H9 (cell line): ENCODE measurements around the gene VWA8. TPM values are rescaled to one million over a fixed set of nuclear protein-coding genes. Genes with fewer than 3 reads are reported as not detected.

Source experiments
- DNase-seq: peaks from one replicate; pipeline ENCODE4 v3.0.0-alpha.2; 2017
- H2AFZ ChIP-seq: one replicate; pipeline ENCODE4 v1.6.1; 2013; ENCODE audit warnings: mild to moderate bottlenecking, low read length, control low read depth, moderate library complexity
- H2AK5ac ChIP-seq: 2 replicates; pipeline ENCODE4 v1.6.1; 2013; ENCODE audit warnings: low read length, control low read depth, mixed read lengths; ENCODE audit not compliant: insufficient read length
- H2BK120ac ChIP-seq: one replicate; pipeline ENCODE4 v1.6.1; 2013; ENCODE audit warnings: low read depth, mild to moderate bottlenecking, low read length, control low read depth, inconsistent platforms; ENCODE audit not compliant: poor library complexity, severe bottlenecking
- H2BK12ac ChIP-seq: 2 replicates; pipeline ENCODE4 v1.6.1; 2013; ENCODE audit warnings: low read length, control low read depth, mixed read lengths, low read depth; ENCODE audit not compliant: insufficient read length
- H2BK15ac ChIP-seq: 2 replicates; pipeline ENCODE4 v1.6.1; 2013; ENCODE audit warnings: low read depth, low read length, control low read depth
- H2BK20ac ChIP-seq: one replicate; pipeline ENCODE4 v1.6.1; 2013; ENCODE audit warnings: low read depth, mild to moderate bottlenecking, low read length, control low read depth, inconsistent platforms; ENCODE audit not compliant: poor library complexity, severe bottlenecking
- H2BK5ac ChIP-seq: 2 replicates; pipeline ENCODE4 v1.6.1; 2013; ENCODE audit warnings: low read length, control low read depth, mixed read lengths; ENCODE audit not compliant: insufficient read length
- H3K14ac ChIP-seq: 2 replicates; pipeline ENCODE4 v1.6.1; 2013; ENCODE audit warnings: low read length, control low read depth; ENCODE audit not compliant: insufficient read depth
- H3K18ac ChIP-seq: 2 replicates; pipeline ENCODE4 v1.6.1; 2013; ENCODE audit warnings: low read depth, mild to moderate bottlenecking, mixed read lengths, low read length, control low read depth; ENCODE audit not compliant: insufficient read length
- H3K23ac ChIP-seq: 2 replicates; pipeline ENCODE4 v1.6.1; 2013; ENCODE audit warnings: low read length, control low read depth, mixed read lengths, low read depth; ENCODE audit not compliant: insufficient read length
- H3K23me2 ChIP-seq: 2 replicates; pipeline ENCODE4 v1.6.1; 2013; ENCODE audit warnings: low read depth, mild to moderate bottlenecking, mixed read lengths, low read length, control low read depth; ENCODE audit not compliant: insufficient read length, poor library complexity, severe bottlenecking
- H3K27ac ChIP-seq: 2 replicates; pipeline ENCODE4 v1.5.1; 2013; ENCODE audit warnings: low read length, control low read depth, mixed read lengths, low read depth; ENCODE audit not compliant: insufficient read length
- H3K27me3 ChIP-seq: 2 replicates; pipeline ENCODE4 v1.6.1; 2013; ENCODE audit warnings: low read length, control low read depth, inconsistent platforms; ENCODE audit not compliant: insufficient read depth
- H3K4ac ChIP-seq: 2 replicates; pipeline ENCODE4 v1.6.1; 2013; ENCODE audit warnings: low read depth, mild to moderate bottlenecking, control low read depth, inconsistent platforms, low read length, moderate library complexity
- H3K4me1 ChIP-seq: 2 replicates; pipeline ENCODE4 v1.6.1; 2013; ENCODE audit warnings: low read length, control low read depth, inconsistent platforms; ENCODE audit not compliant: insufficient read depth
- H3K4me2 ChIP-seq: 2 replicates; pipeline ENCODE4 v1.6.1; 2013; ENCODE audit warnings: low read length, control low read depth, mixed read lengths; ENCODE audit not compliant: insufficient read length, insufficient read depth
- H3K56ac ChIP-seq: 2 replicates; pipeline ENCODE4 v1.6.1; 2013; ENCODE audit warnings: low read depth, mild to moderate bottlenecking, mixed read lengths, low read length, control low read depth; ENCODE audit not compliant: insufficient read length
- H3K79me1 ChIP-seq: 2 replicates; pipeline ENCODE4 v1.6.1; 2013; ENCODE audit warnings: low read depth, mild to moderate bottlenecking, moderate library complexity, low read length, control low read depth, inconsistent platforms; ENCODE audit not compliant: insufficient read depth, poor library complexity, severe bottlenecking
- H3K79me2 ChIP-seq: 2 replicates; pipeline ENCODE4 v1.6.1; 2013; ENCODE audit warnings: low read length, control low read depth, inconsistent platforms; ENCODE audit not compliant: insufficient read depth
- H3K9ac ChIP-seq: 2 replicates; pipeline ENCODE4 v1.6.1; 2013; ENCODE audit warnings: low read length, control low read depth, mixed read lengths; ENCODE audit not compliant: insufficient read length; ENCODE audit errors: extremely low read depth
- H3K9me3 ChIP-seq: one replicate; pipeline ENCODE4 v1.6.1; 2013; ENCODE audit warnings: low read depth, low read length, inconsistent platforms; ENCODE audit not compliant: control insufficient read depth
- H3T11ph ChIP-seq: one replicate; pipeline ENCODE4 v1.6.1; 2013; ENCODE audit warnings: mild to moderate bottlenecking, low read length, control low read depth, inconsistent platforms
- H4K20me1 ChIP-seq: one replicate; pipeline ENCODE4 v1.6.1; 2013; ENCODE audit not compliant: control insufficient read depth, insufficient read length, insufficient read depth
- H4K5ac ChIP-seq: 2 replicates; pipeline ENCODE4 v1.6.1; 2013; ENCODE audit warnings: low read depth, mild to moderate bottlenecking, mixed read lengths, low read length, control low read depth; ENCODE audit not compliant: insufficient read length
- H4K8ac ChIP-seq: replicated peaks from 2 replicates; pipeline ENCODE4 v1.6.1; 2013; ENCODE audit warnings: low read length, control low read depth, mixed read lengths, low read depth; ENCODE audit not compliant: insufficient read length
- H4K91ac ChIP-seq: 2 replicates; pipeline ENCODE4 v1.6.1; 2013; ENCODE audit warnings: low read depth, mild to moderate bottlenecking, moderate library complexity, mixed read lengths, low read length, control low read depth; ENCODE audit not compliant: insufficient read length
- H3K27ac Mint-ChIP-seq, 3 experiments: 2 replicates in 2 of 3; 3 replicates in 1 of 3; pipeline ENCODE4 v1.8.0; 2020 to 2021; ENCODE audit warnings: mixed read lengths in 3 of 3, mild to moderate bottlenecking in 1 of 3, moderate library complexity in 1 of 3
- H3K27me3 Mint-ChIP-seq: 2 replicates; pipeline ENCODE4 v1.8.0; 2021; ENCODE audit warnings: low read depth, mild to moderate bottlenecking, moderate library complexity, mixed read lengths
- H3K36me3 Mint-ChIP-seq, 3 experiments: 2 replicates in 2 of 3; 3 replicates in 1 of 3; pipeline ENCODE4 v1.8.0; 2020 to 2021; ENCODE audit warnings: low read depth in 3 of 3, mixed read lengths in 3 of 3; ENCODE audit not compliant: insufficient read depth in 1 of 3
- H3K4me1 Mint-ChIP-seq, 2 experiments: 2 replicates each; pipeline ENCODE4 v1.8.0; 2020; ENCODE audit warnings: mixed read lengths in 2 of 2
- H3K4me3 Mint-ChIP-seq, 2 experiments: 2 replicates in 1 of 2; 3 replicates in 1 of 2; pipeline ENCODE4 v1.8.0; 2020 to 2021; ENCODE audit warnings: mild to moderate bottlenecking in 2 of 2, mixed read lengths in 2 of 2, moderate library complexity in 1 of 2
- H3K9me3 Mint-ChIP-seq, 2 experiments: 2 replicates in 1 of 2; 3 replicates in 1 of 2; pipeline ENCODE4 v1.8.0; 2020; ENCODE audit warnings: mild to moderate bottlenecking in 2 of 2, mixed read lengths in 2 of 2, moderate library complexity in 1 of 2
- CTCF ChIP-seq: fragments of 200-600 bp; sonication (generic); conservative IDR thresholded peaks from 3 replicates; pipeline ENCODE4 v1.8.0; 2021; ENCODE audit warnings: antibody characterized with exemption, mild to moderate bottlenecking
- WGBS: extraction: QIAGEN DNeasy Blood & Tissue Kit; methylation state at CpG from one replicate; pipeline ENCODE4 v1.1.7; 2013; ENCODE audit warnings: missing lambda C conversion rate, low lambda C conversion rate, mixed read lengths; ENCODE audit not compliant: insufficient read length; ENCODE audit errors: extremely low coverage; 5-methylcytosine and 5-hydroxymethylcytosine counted together
- total RNA-seq: library from RNA; stranded (reverse); gene quantifications from 2 replicates; pipeline ENCODE4 v1.2.1, GENCODE V29; 2021

VWA8 gene
- total RNA-seq, 1 experiment from 2014 or later = 17.4 TPM

GRCh38 chr13:41802684-41803444 lies 158.0 kb downstream of the VWA8 start:
- peaks cover 1% of the 10 kb centered on the region; the same call in 1 of the 2 replicates for H3K27me3 Mint-ChIP-seq
- H3K36me3 Mint-ChIP-seq = peaks cover 20 to 36% (median 21%) of the 10 kb centered on the region in 3 experiments
- DNase-seq = no peak

More at GRCh38 chr13:41802684-41803444, 158.0 kb downstream of the VWA8 start:
- TF ChIP-seq CTCF = no peak
- Histone ChIP-seq H2BK15ac (no peak overlapping the region), H3K4me1 (no peaks in the 10 kb centered on the region; the same call in 1 of the 2 replicates), H2BK120ac (no peak overlapping the region), H4K5ac (no peak overlapping the region), H3K23me2 (no peaks in the 10 kb centered on the region), H2BK20ac (no peak overlapping the region), H2BK5ac (no peak overlapping the region), H2AFZ (no peak overlapping the region), H3K23ac (no peak overlapping the region), H3K9ac (no peak overlapping the region), H4K8ac (no peak overlapping the region), H3K14ac (no peak overlapping the region), H3K4ac (no peak overlapping the region), H3K27me3 (no peaks in the 10 kb centered on the region), H3K79me2 (no peaks in the 10 kb centered on the region), H3K56ac (no peak overlapping the region), H3K18ac (no peak overlapping the region), H3K4me2 (no peak overlapping the region), H2BK12ac (no peak overlapping the region), H2AK5ac (no peak overlapping the region), H3K79me1 (no peaks in the 10 kb centered on the region), H3T11ph (no peak overlapping the region), H3K9me3 (no peaks in the 10 kb centered on the region), H4K20me1 (no peaks in the 10 kb centered on the region), H4K91ac (no peak overlapping the region), H3K27ac (no peak overlapping the region)
- H3K9me3 Mint-ChIP-seq = peaks cover 0 to 9% of the 10 kb centered on the region in 2 experiments; a peak in 2 of 5 replicates
- no peak overlapping the region for H3K4me3 Mint-ChIP-seq
- H3K27ac Mint-ChIP-seq = no peak overlapping the region
- no CpG with 5 or more reads among the region's 1 CpG for WGBS
- H3K4me1 Mint-ChIP-seq = peaks cover 4 to 8% of the 10 kb centered on the region in 2 experiments
